Measurements from ENCODE around the gene GNG8.

GNG8 gene

DNA sequence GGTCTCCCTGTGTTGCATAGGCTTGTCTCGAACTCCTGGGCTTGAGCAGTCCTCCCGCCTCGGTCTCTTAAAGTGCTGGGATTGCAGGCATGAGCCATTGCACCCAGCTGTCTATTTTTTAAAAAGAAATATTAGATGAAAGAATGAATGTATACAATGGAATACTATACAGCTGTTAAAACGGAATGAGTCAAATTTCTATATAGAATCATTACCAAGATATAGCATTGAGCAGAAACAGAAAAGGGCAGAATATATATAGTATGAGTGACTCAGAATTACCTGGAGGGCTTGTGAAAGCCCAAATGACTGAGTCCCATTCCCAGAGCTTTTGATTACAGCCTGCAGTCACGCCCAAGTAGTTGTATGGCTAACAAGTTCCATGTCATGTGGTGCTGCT is 20.5 kb upstream of the GNG8 start:
- Histone ChIP-seq H3K27ac (no peak overlapping the region), H3K9ac (no peak overlapping the region), H3K4me3 (ENCODE audit: low read depth, low read length) (no peak overlapping the region), H2AFZ (no peak overlapping the region), H3K4me2 (ENCODE audit: low read length) (no peak overlapping the region), H3K4me1 (peaks cover 10% of the 10 kb centered on the region), H3K79me2 (no peaks in the 10 kb centered on the region), H3K36me3 (ENCODE audit: control insufficient read depth, insufficient read depth, low read length) (no peaks in the 10 kb centered on the region), H3K9me3 (ENCODE audit: control insufficient read depth, low read length) (no peaks in the 10 kb centered on the region), H3K27me3 (ENCODE audit: control insufficient read depth, insufficient read depth, low read length) (no peaks in the 10 kb centered on the region)
- TF ChIP-seq, protein P1, sequence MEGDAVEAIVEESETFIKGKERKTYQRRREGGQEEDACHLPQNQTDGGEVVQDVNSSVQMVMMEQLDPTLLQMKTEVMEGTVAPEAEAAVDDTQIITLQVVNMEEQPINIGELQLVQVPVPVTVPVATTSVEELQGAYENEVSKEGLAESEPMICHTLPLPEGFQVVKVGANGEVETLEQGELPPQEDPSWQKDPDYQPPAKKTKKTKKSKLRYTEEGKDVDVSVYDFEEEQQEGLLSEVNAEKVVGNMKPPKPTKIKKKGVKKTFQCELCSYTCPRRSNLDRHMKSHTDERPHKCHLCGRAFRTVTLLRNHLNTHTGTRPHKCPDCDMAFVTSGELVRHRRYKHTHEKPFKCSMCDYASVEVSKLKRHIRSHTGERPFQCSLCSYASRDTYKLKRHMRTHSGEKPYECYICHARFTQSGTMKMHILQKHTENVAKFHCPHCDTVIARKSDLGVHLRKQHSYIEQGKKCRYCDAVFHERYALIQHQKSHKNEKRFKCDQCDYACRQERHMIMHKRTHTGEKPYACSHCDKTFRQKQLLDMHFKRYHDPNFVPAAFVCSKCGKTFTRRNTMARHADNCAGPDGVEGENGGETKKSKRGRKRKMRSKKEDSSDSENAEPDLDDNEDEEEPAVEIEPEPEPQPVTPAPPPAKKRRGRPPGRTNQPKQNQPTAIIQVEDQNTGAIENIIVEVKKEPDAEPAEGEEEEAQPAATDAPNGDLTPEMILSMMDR (IDR thresholded peaks at IDR 0.05), result no peak

DNA sequence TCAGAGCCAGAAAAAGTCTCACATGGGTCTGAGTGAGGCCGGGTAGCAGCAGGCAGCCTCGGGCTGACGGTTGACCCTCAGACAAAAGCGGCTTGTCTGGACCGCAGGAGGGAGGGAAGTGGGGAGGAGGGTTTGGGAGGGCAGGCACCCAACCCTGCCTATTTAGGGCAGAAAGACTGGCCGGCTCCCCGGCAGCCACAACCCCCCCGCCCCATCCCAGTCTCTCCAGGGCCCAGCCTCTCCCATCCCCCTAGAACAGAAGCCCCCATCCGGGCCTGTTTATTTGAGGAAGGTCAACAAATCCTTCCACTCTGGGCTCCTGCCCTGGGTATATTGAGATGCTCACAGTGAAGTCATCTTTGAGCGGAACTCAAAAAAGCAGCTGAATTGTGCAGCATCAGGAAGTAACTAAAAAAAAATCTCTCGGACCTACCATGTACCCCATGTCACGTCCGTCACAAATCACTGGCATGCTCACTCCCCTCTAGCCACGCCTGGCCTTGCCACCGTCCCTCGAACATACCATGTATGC is 18.7 kb upstream of the GNG8 start:
- Histone ChIP-seq H3K27me3 (ENCODE audit: control insufficient read depth, insufficient read depth, low read length) (no peaks in the 10 kb centered on the region), H3K4me2 (ENCODE audit: low read length) (no peak overlapping the region), H3K9ac (no peak overlapping the region), H3K4me1 (peaks cover 4% of the 10 kb centered on the region), H3K79me2 (no peaks in the 10 kb centered on the region), H3K36me3 (ENCODE audit: control insufficient read depth, insufficient read depth, low read length) (no peaks in the 10 kb centered on the region), H3K9me3 (ENCODE audit: control insufficient read depth, low read length) (no peaks in the 10 kb centered on the region), H3K4me3 (ENCODE audit: low read depth, low read length) (no peak overlapping the region), H3K27ac (no peak overlapping the region), H2AFZ (no peak overlapping the region)
- TF ChIP-seq, protein P1 (IDR thresholded peaks at IDR 0.05), result no peak

DNA sequence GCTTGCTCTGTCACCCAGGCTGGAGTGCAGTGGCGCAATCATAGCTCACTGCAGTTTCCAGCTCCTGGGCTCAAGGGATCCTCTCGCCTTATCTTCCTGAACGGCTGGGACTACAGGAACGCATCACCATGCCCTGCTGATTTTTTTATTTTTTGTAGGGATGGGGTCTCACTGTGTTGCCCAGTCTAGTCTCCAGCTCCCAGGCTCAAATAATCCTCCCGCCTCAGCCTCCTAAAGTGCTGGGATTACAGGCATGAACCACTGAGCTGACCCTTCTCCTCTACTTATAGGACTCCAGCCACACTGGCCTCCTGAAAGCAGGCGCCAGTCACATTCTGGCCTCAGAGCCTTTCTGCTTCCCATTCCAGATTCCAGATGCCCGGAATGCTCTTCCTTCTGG is 14.4 kb upstream of the GNG8 start:
- Histone ChIP-seq H3K4me2 (ENCODE audit: low read length) (no peak overlapping the region), H3K36me3 (ENCODE audit: control insufficient read depth, insufficient read depth, low read length) (no peaks in the 10 kb centered on the region), H3K9me3 (ENCODE audit: control insufficient read depth, low read length) (no peaks in the 10 kb centered on the region), H3K4me3 (ENCODE audit: low read depth, low read length) (no peak overlapping the region), H3K9ac (no peak overlapping the region), H3K27ac (no peak overlapping the region), H3K79me2 (no peaks in the 10 kb centered on the region), H2AFZ (no peak overlapping the region), H3K27me3 (ENCODE audit: control insufficient read depth, insufficient read depth, low read length) (no peaks in the 10 kb centered on the region), H3K4me1 (no peaks in the 10 kb centered on the region)
- TF ChIP-seq, protein P1 (IDR thresholded peaks at IDR 0.05), result no peak

DNA sequence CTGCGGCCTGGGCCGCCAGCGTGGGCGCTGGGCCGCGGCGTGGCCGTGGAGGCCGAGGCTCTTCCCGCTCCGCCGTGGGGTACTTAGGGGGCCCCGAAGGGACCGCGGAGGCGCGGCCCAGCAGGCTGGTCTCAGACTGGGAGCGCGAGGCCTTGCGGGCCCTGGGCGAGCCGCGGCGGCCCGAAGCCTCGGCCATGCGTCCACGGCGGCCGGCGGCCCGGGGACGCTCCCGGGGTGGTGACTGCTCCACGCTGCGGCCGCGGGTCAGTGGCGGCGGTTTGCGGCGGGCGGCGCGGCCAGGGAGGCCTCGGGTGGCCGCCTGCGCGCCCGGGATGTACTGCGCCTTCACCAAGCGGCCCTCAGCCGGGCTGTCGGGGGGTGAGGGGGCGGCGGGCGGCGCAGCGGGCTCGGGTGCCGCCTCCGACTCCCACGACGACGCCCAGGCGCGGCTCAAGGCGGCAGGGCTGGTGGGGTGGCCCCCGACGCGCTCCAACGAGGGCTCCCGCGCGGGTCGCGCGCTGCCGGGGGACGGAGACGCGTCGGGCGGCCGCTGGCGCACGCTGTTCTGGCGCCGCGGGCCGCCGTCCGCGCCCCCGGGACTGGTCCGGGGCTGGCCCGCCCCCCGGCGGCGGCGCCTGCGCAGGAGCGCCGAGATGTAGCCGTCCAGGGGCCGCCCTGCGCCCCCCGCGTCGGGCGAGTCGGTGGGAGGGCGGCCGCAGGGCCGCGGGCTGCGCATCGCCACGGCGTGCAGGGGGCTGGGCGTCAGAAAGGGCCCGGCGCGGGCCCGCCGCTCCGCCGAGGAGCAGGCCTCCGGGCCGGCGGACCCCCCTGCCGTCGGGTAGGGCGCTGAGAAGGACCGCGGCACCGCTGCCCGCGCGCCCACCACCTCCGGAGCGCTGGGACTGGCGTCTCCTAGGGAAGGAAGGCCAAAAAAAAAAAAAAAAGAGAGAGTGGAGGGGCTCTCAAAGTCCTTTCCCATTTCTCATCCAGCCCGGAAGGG is 13.3 kb upstream of the GNG8 start:
- no peak overlapping the region for H3K4me2 ChIP-seq (ENCODE audit: low read length)

More for the DNA sequence above, 13.3 kb upstream of the GNG8 start:
- Histone ChIP-seq H3K27ac (no peak overlapping the region), H2AFZ (no peak overlapping the region), H3K4me3 (ENCODE audit: low read depth, low read length) (no peak overlapping the region), H3K36me3 (ENCODE audit: control insufficient read depth, insufficient read depth, low read length) (no peaks in the 10 kb centered on the region), H3K4me1 (no peaks in the 10 kb centered on the region), H3K27me3 (ENCODE audit: control insufficient read depth, insufficient read depth, low read length) (no peaks in the 10 kb centered on the region), H3K9me3 (ENCODE audit: control insufficient read depth, low read length) (no peaks in the 10 kb centered on the region), H3K79me2 (no peaks in the 10 kb centered on the region), H3K9ac (no peak overlapping the region)
- TF ChIP-seq, protein P1 (IDR thresholded peaks at IDR 0.05), result no peak

All from parathyroid adenoma (tissue), 2 donors.